Cerebellar nuclear complex (tissue), 1 donor: ENCODE measurements around the gene MFRP.

ENCODE experiments used
- DNase-seq, 2 experiments: peaks; one replicate each; lab custom pipeline; 2025; lab: John Stamatoyannopoulos, UW

MFRP gene

GRCh38 chr11:119338318-119338890, 8.1 kb downstream of the MFRP start:
- peak in 1 of 2 experiments; percentile 31 for DNase-seq

DNA sequence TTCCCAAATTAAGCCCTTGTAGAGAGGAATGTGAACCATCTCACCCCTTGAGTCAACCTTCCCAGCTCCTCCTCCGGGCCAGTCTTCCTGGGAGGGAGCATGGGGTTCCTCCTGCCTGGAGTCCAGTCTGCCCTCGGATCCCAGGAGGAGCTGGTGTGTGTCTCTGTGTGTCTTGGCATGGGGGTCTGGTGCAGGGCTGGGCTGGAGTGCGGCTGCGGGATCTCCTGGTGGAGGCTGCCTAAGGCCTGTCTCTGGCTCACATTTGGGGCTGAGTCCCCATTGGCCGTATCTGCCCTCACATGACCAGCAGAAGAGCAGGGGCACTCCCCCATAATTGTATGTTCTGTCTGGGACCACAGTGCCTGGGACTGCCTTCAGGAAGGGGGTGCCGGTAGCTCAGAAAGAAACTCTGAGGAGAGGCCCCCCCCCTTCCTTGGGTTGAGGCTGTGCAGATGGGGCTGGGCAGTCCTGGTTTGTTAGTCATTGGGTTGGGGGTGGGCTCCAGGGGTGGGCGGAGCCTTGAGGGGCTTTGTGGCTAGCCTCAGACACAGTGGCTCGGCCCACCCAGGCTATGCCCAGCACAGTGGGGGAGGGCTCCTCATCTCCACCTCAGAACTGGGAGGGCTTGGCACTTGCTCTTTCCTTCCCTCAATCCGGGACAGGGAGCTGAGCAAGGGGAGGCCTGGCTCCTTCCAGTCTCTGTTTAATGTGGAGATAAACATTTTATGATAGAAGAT, 8.8 kb downstream of the MFRP start:
- no peak for DNase-seq

DNA sequence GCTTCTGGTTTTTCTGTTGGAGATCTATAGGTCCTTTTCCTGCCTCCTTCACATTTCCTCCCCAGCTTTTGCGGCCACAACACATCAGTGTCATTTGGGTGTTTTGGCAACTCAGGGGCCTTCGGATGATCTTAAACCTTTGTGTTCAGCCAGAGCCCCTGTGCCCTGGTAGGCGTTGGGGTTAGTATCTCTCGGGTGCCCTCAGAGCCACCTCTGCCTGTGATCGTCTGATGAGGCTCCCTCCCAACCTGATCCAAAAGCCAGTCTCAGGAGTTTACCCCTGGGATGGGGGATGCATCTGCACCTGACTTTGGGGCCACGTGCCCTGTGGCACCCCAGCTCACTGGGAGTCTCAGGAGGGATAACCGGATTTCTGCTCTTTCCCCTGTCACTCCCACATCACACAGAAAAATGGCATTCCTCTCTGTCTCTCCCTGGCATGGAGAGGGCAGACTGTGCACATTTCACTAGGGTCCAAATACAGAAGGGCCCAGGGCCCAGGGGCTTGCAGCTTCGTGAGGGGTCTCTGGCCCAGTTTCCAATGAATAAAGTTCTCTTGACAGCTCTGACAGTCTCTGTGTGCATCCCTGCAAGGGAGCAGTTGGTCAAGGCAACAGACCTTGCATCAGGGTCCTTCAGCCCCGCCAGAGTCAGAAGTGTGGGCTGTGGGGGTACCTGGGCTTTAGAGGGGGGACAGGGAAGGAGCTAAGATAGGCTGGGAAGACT, 9.6 kb downstream of the MFRP start:
- DNase-seq: no peak

DNA sequence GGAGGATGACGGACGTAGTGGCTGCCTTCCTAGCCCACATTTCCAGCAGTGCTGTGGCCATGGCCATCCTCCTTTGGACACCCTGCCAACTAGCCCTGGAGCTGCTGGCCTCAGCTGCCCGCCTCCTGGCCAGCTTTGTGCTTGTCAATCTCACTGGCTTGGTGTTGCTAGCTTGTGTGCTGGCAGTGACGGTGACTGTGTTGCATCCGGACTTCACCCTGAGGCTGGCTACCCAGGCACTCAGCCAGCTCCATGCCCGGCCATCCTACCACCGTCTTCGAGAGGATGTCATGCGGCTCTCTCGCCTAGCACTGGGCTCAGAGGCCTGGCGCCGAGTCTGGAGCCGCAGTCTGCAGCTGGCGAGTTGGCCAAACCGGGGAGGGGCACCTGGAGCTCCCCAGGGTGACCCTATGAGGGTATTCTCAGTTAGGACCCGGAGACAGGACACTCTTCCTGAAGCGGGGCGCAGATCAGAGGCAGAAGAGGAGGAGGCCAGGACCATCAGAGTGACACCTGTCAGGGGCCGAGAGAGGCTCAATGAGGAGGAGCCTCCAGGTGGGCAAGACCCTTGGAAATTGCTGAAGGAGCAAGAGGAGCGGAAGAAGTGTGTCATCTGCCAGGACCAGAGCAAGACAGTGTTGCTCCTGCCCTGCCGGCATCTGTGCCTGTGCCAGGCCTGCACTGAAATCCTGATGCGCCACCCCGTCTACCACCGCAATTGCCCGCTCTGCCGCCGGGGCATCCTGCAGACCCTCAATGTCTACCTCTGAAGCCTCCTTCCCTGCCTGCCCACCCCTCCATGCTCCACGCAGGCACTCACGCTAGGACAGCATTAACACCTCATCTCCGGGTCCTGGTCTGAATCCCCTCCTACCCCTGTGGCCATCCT, 10.6 kb downstream of the MFRP start:
- no peak for DNase-seq

DNA sequence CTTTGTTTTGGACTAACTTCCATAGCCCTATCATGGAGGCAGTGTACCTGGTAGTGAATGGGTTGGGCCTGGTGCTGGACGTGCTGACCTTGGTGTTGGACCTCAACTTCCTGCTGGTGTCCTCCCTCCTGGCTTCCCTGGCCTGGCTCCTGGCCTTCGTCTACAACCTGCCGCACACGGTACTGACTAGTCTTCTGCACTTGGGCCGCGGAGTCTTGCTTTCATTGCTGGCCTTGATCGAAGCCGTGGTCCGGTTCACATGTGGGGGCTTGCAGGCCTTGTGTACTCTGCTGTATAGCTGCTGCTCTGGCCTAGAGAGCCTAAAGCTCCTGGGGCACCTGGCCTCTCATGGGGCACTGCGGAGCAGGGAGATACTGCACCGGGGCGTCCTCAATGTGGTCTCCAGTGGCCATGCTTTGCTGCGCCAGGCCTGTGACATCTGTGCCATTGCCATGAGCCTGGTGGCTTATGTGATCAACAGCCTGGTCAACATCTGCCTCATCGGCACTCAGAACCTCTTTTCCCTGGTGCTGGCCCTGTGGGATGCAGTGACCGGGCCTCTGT, 11.3 kb downstream of the MFRP start:
- no peak for DNase-seq

GRCh38 chr11:119334174-119334930, 12.2 kb downstream of the MFRP start, which contains the start of gene RNF26:
TSS of gene RNF26 (plus strand) at chr11:119334527. CDS start at chr11:119335123, 596 bp downstream.
- DNase-seq: peak; percentile 67 to 96

DNA sequence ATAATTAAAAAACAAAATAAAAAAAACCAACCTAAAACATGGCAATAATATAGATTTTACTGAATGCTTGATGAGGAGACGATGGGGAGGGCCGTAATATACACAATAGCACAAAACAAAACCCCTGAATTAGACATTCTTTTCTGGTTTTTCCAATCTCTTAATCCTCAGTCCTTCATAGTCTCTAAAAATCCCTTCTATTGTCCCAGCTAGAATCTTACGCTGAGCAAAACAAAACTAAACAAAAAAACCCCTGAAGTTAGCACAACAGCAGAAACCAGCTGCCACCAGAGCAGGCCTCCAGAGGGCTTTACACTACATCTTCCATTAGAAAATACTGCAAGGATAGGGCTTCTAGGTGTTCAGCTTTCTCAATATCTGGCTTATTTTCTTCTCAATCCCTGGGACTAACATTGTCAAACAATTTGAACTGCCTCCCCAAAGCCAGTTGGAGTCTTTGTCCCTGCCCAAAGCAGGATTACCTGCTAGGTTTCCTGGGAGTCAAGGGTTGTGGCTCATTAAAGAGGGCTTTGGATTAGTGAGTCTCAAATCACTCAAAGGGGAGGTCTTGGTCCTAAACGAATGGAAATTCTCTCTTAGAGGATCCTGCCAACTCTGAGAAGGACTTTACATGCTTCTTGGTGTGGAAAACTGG, 14.3 kb downstream of the MFRP start:
- no peak for DNase-seq

DNA sequence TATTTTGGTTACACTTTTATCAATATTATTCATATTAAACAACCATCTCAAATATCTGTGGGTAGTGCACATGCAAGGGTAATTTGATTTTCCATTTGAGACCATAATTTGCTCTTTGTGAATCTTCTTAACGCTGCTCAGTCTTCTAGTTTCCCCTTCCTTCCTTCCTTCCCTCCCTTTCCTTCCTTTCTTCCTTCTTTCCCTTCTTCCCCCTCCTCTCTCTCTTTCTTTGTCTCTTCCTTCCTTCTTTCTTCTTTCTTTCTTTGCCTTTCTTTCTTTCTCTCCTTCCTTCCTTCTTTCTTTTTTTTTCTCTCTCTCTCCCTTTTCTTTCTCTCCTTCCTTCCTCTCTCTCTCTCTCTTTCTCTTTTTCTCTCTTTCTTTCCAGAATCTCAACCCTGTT, 16.3 kb downstream of the MFRP start:
- no peak for DNase-seq

GRCh38 chr11:119329320-119329719, 17.2 kb downstream of the MFRP start:
- DNase-seq: no peak

- DNase-seq: no peak
Measured at GRCh38 chr11:119324189-119324588, 22.3 kb downstream of the MFRP start.

DNA sequence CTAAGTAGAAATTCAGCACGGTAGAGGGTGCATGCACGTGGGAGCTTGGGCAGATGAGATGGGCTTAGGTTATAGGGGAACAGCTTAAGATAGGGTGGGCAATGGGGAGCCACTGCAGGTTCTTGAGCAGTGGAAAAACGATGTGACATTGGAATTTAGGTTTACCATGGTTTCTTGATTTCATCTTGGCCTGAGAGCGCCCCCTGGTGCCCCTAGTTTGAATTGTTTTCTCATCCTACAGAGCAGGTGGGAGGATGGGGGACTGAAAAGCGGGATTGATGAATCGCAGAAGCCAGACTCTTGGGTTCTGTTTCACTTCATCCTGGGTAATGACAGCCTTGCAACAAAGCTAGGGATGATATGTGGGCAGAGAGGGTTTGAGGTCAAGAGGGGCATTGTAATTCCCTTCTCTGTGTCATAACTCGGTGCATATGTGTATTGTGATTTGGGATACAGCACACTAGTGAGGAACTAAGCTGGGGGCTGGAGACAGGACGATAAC, 22.9 kb downstream of the MFRP start:
- DNase-seq: peak in 1 of 2 experiments; percentile 41

GRCh38 chr11:119322921-119323531, 23.5 kb downstream of the MFRP start:
- DNase-seq: no peak

- DNase-seq: no peak
Measured at GRCh38 chr11:119322360-119322739, 24.2 kb downstream of the MFRP start.

DNA sequence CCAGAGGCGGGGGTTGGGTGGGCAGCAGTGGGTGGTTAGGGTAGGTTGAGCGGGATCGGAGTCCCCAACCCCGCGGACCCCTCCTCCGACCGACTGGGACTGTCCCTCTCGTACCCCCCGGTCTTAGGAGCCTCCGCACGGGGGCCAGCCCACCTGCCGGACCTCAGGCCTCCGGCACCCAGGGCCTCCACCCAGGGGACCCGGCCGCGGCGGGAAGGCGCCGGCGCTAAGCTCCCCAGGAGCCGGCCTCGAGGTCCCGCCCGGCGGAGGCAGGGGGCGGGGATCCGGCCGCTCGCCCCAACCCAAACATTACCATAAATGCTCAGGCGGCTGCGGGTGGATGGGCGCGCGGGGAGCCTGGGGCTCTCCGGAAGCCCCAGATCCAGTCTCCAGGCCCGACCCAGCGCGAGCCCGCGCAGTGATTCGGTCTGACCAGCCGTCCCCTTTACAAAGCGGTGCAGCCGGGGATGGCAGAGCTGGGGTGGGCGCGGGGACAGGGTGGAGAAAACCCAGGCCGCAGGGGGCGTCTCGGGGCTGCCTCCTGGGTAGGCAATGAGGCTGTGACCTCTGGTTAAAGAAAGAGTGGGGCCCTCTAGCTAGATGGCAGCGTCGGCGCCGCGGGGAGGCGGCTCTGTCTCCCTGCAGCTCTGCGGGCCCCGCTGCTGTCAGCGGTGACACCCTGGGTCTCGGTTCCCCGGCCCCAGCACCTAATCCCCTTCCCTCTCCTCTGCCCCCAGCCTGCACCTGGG, 25.6 kb downstream of the MFRP start:
- DNase-seq: no peak

- DNase-seq: no peak
Measured at GRCh38 chr11:119320240-119320775, 26.2 kb downstream of the MFRP start.

DNA sequence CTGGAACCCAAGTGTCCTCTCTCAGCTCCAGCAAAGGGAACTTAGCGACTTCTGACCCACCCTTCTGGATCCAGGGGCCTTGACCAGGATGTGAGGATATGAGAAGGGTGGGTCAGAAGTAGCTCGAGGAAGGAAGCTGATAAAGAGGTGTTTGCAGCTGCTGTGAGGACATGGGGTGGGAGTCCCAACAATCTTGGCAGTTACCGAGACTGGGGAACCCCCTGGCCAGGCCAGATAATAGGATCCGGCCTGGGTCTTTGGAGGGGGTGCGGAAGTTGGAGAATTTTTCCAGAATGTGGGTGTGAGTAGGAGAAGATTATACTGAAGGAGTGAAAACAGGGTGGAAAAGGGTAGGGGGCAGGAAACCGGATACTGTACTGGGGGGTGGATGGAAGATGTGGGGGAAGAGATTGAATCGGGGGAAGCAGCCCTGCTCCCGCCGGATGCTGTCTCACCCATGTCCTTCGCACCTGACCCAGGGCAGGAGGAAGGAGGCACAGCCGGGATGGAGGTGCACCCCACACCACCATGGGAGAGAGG, 26.7 kb downstream of the MFRP start:
- no peak for DNase-seq

- no peak for DNase-seq
Measured at GRCh38 chr11:119319136-119319699, 27.3 kb downstream of the MFRP start.
